Stimulated activated naive B cell treated with anti-CD40 and anti-IgM and Interleukin-4, amounts not matched to agents 10 μg/mL and 1 μg/mL and 100 μg/mL, for 72 hours (primary cell): ENCODE data around the gene COX5B.
"Not testable (repeated sequence)": the region's sequence is repeated elsewhere in the genome, so short reads cannot be mapped to it uniquely, and the experiment has no call there.

Experiments used
- ATAC-seq, 2 donors: fragments of 150-1000 bp; cut with Tn5 transposase; replicated peaks; 2 replicates each; pipeline ENCODE4 v1.10.0; 2021; ENCODE audit warnings: moderate library complexity in 1 of 2
- DNase-seq: peaks from one replicate; pipeline ENCODE4 v3.0.0; 2021
- H3K27ac Mint-ChIP-seq: one replicate; pipeline ENCODE4 v1.8.0; 2022; ENCODE audit warnings: mild to moderate bottlenecking, mixed read lengths
- H3K27me3 Mint-ChIP-seq, 2 donors: one replicate each; pipeline ENCODE4 v1.8.0; 2022; ENCODE audit warnings: mixed read lengths in 2 of 2
- H3K36me3 Mint-ChIP-seq, 2 donors: one replicate each; pipeline ENCODE4 v1.8.0; 2022; ENCODE audit warnings: mixed read lengths in 2 of 2, mild to moderate bottlenecking in 1 of 2
- H3K4me1 Mint-ChIP-seq, 2 donors: one replicate each; pipeline ENCODE4 v1.8.0; 2022; ENCODE audit warnings: mixed read lengths in 2 of 2, mild to moderate bottlenecking in 1 of 2
- H3K4me3 Mint-ChIP-seq, 2 donors: one replicate each; pipeline ENCODE4 v1.8.0; 2022; ENCODE audit warnings: mild to moderate bottlenecking in 2 of 2, mixed read lengths in 2 of 2, moderate library complexity in 1 of 2
- H3K9me3 Mint-ChIP-seq, 2 donors: one replicate each; pipeline ENCODE4 v1.8.0; 2022; ENCODE audit warnings: mixed read lengths in 2 of 2, mild to moderate bottlenecking in 1 of 2

Gene COX5B

DNA sequence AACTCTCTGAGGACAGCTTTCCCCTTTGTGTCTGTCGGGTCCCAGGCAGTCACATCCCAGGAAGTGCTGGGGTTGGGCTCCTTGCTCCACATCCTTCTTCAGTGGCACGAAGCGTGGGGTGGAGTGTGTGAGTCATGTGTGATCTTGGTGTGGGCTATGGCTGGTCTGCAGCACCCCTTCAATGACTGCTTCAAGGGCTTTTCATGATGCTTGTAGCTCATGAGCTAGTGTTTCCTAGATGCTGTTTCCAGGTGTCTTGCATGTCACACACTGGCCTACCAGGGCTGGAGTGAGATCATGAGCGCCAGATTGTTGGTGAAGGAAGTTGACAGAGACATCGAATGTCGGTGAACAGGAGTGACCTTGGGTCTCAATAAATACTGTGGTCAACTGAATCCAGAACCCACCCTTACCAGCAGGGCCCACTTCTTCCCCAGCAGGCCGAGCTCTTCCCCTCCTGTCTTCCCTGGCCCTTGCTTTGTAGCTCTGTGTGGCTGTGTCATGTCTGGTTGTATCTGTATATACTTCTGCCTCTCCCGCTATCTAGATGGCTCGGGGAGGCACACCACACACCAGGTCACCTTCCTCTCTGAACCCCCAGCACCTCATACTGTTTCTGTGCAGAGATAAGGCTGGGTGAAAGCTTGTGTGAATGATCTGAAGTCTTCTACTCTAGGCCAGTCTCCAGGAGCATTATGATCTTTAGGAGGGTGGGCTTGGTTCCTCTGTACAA lies 27.5 kb downstream of the COX5B start:
- ATAC-seq (peak; percentile 48 to 49), DNase-seq (no peak)
- H3K4me1 Mint-ChIP-seq = peaks cover 18 to 19% of the 10 kb centered on the region in 2 donors
- no peaks in the 10 kb centered on the region for H3K9me3 Mint-ChIP-seq
- H3K4me3 Mint-ChIP-seq = peak overlapping the region; percentile 22 to 47
- no peaks in the 10 kb centered on the region for H3K27me3 Mint-ChIP-seq
- H3K36me3 Mint-ChIP-seq = peaks cover 2% of the 10 kb centered on the region in 2 donors
- H3K27ac Mint-ChIP-seq = peak overlapping the region; percentile 93

DNA sequence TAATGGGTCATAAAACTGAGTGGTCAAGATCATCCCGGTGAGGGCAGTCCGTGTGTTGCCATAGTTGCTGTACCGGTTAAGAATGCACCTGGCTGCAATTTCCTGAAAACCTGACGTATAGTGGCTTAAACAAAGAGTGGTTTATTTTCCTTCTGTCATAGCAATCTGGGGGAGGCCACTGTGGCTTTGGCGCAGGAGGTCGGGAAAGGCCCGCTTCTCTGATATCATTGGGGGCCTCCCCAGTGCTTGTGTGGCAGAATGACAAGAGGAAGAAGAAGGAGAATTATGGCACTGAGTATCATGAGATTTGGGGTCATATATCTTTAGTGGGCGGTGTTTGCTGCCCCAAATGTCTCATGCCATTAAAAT lies 28.0 kb downstream of the COX5B start:
- Mint-ChIP-seq H3K4me3 (peak overlapping the region; percentile 22 to 47), H3K27ac (peak overlapping the region; percentile 93)

DNA sequence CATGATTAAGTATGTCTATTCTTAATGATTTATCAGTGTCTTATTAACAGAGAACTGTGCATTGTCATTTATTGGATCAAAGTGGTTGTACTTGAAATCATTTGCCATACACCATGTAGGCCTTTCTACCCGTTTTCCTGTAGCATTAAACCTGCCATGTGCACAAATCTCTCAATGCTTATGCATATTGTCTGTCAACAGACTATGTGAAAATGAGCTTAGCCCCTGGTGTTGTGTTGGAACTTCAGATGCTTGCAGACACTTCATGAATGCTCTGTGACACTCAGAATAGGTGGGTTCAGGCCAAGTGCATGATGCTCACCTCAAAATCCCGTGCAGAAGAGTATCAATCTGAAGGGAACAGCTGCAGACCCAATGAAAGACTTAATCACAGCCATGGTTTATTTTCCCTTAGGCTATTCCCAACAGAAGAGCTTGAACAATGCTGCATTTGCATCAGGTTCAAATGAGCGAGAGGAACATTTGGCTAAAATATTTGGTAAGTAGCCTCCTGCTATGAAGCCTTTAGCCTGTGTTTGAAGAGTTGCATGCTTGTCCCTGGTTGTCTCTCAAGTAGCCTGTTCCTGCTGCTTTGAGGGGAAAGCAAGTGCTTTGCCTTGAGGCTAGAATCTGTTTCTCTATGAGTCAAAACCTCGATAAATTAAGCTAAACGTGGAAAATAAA lies 29.7 kb downstream of the COX5B start:
- H3K9me3 Mint-ChIP-seq = peaks cover 0 to 4% of the 10 kb centered on the region in 2 donors
- H3K4me3 Mint-ChIP-seq = no peak overlapping the region
- peaks cover 18 to 19% of the 10 kb centered on the region in 2 donors for H3K4me1 Mint-ChIP-seq
- H3K36me3 Mint-ChIP-seq = peaks cover 0 to 2% of the 10 kb centered on the region in 2 donors
- H3K27ac Mint-ChIP-seq = no peak overlapping the region
- H3K27me3 Mint-ChIP-seq = no peaks in the 10 kb centered on the region
- ATAC-seq (no peak), DNase-seq (no peak)

More for the DNA sequence above, 28.0 kb downstream of the COX5B start:
- Mint-ChIP-seq H3K36me3 (peaks cover 0 to 2% of the 10 kb centered on the region in 2 donors), H3K4me1 (peaks cover 18 to 19% of the 10 kb centered on the region in 2 donors), H3K27me3 (no peaks in the 10 kb centered on the region), H3K9me3 (no peaks in the 10 kb centered on the region)
- peak; percentile 37 for DNase-seq
- ATAC-seq = peak; percentile 86 to 91

DNA sequence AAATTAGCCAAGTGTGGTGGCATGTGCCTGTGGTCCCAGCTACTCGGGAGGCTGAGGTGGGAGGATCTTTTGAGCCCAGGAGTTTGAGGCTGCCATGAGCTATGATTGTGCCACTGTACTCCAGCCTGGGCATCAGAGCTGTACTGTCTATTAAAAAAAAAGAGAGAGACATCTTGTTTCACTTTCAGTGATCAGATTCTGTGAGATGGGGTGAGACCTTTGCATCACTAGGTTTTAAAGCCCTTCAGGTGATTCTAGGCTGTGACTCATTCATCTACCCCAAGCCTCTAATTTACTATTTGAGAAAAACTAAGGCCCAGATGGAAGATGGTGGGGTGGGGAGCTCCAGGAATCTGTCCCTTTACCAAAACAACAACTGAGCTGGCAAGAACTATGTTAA lies 30.8 kb downstream of the COX5B start:
- Mint-ChIP-seq H3K27me3 (no peaks in the 10 kb centered on the region), H3K4me3 (no peak overlapping the region), H3K9me3 (peaks cover 0 to 4% of the 10 kb centered on the region in 2 donors), H3K36me3 (peaks cover 0 to 2% of the 10 kb centered on the region in 2 donors), H3K27ac (no peak overlapping the region), H3K4me1 (peaks cover 18 to 19% of the 10 kb centered on the region in 2 donors)
- no peak for ATAC-seq
- no peak for DNase-seq

DNA sequence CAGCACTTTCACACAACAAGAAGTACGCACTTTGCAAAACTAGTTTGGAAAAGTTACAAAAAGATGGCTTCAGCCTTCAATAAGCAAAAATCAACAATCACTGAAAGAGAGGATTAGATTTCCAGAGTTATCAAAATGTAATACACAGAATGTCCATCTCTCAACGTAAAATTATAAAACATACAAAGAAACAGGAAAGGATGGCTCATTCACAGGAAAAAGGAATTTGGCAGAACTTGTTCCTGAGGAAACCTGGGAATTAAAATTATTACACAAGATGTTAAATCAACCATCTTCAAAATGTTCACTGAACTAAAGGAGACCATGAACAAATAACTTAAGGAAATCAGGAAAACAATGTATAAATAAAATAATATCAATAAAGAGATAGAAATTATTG lies 31.6 kb downstream of the COX5B start:
- DNase-seq (no peak), ATAC-seq (no peak)
- Mint-ChIP-seq H3K9me3 (peaks cover 0 to 4% of the 10 kb centered on the region in 2 donors), H3K36me3 (peaks cover 0 to 2% of the 10 kb centered on the region in 2 donors), H3K4me1 (peaks cover 18 to 19% of the 10 kb centered on the region in 2 donors), H3K4me3 (no peak overlapping the region), H3K27me3 (no peaks in the 10 kb centered on the region), H3K27ac (no peak overlapping the region)

DNA sequence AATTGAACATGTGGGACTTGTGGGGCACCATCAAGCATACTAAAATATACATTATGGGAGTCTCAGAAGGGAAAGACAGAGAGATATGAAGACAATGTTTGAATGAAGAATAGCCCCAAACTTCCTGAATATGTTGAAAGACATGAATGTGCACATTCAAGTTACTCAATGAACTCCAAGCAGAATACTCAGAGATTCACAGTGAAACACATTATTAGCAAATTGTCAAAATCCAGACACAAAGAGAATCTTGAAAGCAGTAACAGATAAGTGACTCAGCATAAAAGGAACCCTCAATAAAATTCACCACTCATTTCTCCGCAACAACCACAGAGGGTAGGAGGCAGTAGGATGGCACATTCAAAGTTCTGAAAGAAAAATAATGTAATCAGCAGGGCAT lies 32.4 kb downstream of the COX5B start:
- no peak for ATAC-seq
- DNase-seq = no peak
- peaks cover 0 to 2% of the 10 kb centered on the region in 2 donors for H3K36me3 Mint-ChIP-seq
- H3K27me3 Mint-ChIP-seq = no peaks in the 10 kb centered on the region
- no peak overlapping the region for H3K4me3 Mint-ChIP-seq
- peaks cover 0 to 4% of the 10 kb centered on the region in 2 donors for H3K9me3 Mint-ChIP-seq
- H3K4me1 Mint-ChIP-seq = peaks cover 14 to 18% of the 10 kb centered on the region in 2 donors
- H3K27ac Mint-ChIP-seq = no peak overlapping the region

DNA sequence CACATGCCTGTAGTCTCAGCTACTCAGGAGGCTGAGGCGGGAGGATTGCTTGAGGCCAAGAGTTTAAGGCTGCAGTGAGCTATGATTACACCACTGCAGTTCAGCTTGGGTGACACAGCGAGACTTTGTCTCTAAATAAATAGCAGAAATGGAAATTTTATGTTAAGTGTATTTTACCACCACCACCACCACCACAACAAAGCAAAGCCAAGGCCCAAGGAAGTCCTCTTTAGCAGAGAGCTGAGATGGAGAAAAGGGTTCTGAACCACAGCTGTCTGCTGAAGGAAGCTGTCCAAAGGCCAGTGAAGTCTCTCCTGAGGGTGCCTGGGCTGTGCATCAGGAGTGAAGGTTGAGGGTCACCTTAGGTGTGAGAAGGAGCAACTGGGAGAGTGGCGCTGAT lies 41.4 kb downstream of the COX5B start:
- H3K27me3 Mint-ChIP-seq, H3K9me3 Mint-ChIP-seq, DNase-seq, H3K27ac Mint-ChIP-seq, H3K36me3 Mint-ChIP-seq, H3K4me3 Mint-ChIP-seq: not testable (repeated sequence)
- ATAC-seq = peak in 1 of 2 donors; percentile 34
- peaks cover 5 to 20% of the 10 kb centered on the region in 2 donors for H3K4me1 Mint-ChIP-seq

DNA sequence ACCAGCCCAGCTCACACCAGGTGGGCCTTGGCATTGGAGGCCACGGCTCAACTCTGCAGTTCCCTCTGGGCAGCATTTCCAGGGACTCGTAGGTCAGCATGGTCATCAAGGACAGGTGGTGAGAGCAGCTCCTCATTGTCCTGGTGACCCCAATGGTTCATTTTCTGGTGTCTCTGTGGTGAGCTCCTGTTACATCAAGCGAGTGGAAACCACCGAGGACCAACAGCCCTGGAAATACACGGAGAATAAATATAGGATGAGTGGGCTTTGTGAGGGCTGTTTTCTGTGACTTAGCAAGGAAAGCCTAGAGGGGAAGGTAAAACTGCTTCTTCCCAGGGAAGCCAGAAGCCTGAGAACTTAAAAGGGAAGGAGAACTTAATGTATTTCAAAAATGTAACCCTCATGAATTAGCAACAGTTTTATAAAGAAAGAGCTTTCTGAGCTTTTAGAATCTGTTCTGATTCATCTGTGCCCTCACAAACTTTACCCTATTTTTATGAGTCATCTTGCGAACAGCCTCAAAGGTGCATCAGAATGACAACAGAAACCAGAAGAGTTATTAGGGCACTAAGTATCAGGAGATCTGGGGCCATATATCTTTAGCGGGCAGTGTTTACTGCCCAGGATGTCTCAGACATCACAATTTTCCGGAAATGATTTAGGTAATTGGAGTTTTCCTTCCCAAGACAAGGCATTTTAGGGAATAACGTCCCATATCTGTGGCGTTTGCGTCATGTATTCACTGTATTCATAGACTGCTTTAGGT lies 42.4 kb downstream of the COX5B start:
- ATAC-seq (peak; percentile 73 to 91), DNase-seq (no peak)
- Mint-ChIP-seq H3K9me3 (no peaks in the 10 kb centered on the region), H3K4me3 (no peak overlapping the region), H3K4me1 (peaks cover 5 to 20% of the 10 kb centered on the region in 2 donors), H3K27ac (peak overlapping the region; percentile 4), H3K36me3 (no peaks in the 10 kb centered on the region), H3K27me3 (no peaks in the 10 kb centered on the region)

DNA sequence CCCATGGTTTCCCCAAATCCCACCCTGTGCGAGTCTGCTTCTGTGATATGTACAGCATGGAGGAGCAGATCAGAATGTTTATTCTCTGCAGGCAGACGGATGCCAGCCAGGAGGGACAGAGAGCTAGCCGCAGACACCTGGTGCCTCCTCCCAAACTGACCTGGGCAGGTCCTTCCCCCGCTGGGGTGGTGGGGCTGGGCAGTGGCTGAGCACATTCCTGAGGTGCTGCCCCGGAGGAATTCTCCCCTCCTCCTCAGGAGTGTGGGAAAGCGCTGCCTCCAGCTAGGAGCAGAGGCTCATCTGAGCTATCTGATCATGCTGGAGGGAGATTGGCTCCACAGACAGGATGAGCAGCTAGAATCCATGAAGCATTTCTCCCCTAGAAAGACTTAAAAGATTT lies 45.3 kb downstream of the COX5B start:
- Mint-ChIP-seq H3K27ac (no peak overlapping the region), H3K36me3 (no peaks in the 10 kb centered on the region), H3K9me3 (no peaks in the 10 kb centered on the region), H3K27me3 (no peaks in the 10 kb centered on the region), H3K4me1 (peaks cover 5 to 20% of the 10 kb centered on the region in 2 donors), H3K4me3 (no peak overlapping the region)
- DNase-seq = no peak
- no peak for ATAC-seq

DNA sequence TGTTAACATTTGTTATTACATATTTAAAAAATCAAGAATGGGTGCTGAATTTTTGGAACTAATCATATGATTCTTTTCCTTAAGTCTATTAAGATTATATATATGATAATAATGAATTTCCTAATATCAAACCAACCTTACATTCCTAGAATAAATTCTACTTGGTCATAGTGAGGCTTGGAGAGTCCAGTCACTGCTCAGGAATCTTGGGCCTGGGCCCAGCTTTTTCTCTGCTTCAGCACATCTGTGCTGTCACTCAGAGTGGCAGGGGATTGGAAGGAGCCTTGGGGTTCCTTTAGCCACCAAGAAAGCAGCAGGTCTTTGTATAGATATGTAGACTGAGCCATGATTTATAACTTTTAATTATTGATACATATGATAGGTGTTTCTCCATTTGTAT lies 47.6 kb downstream of the COX5B start:
- ATAC-seq (no peak), DNase-seq (no peak)
- Mint-ChIP-seq H3K27ac (no peak overlapping the region), H3K9me3 (no peaks in the 10 kb centered on the region), H3K27me3 (no peaks in the 10 kb centered on the region), H3K36me3 (no peaks in the 10 kb centered on the region), H3K4me3 (no peak overlapping the region), H3K4me1 (peaks cover 13 to 24% of the 10 kb centered on the region in 2 donors)

DNA sequence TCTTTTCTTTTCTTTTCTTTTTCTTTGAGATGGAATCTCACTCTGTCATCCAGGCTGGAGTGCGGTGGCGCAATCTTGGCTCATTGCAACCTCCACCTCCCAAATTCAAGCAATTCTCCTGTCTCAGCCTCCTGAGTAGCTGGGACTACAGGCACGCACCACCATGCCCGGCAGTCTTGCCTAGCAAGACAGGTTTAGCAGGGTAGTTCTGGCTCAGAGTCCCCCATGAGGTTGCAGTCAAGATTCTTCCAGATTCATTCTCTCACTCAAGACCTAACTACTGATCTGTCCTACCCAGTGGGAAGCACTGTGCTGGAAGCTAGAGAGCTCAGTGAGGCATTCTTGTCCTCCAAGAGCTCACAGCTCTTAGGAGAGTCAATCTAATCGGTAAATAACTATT lies 49.9 kb downstream of the COX5B start:
- no peak for DNase-seq
- peaks cover 15 to 27% of the 10 kb centered on the region in 2 donors for H3K4me1 Mint-ChIP-seq
- H3K9me3 Mint-ChIP-seq = no peaks in the 10 kb centered on the region
- H3K36me3 Mint-ChIP-seq = no peaks in the 10 kb centered on the region
- H3K27me3 Mint-ChIP-seq = no peaks in the 10 kb centered on the region
- no peak overlapping the region for H3K4me3 Mint-ChIP-seq
- H3K27ac Mint-ChIP-seq = no peak overlapping the region
- ATAC-seq = no peak

DNA sequence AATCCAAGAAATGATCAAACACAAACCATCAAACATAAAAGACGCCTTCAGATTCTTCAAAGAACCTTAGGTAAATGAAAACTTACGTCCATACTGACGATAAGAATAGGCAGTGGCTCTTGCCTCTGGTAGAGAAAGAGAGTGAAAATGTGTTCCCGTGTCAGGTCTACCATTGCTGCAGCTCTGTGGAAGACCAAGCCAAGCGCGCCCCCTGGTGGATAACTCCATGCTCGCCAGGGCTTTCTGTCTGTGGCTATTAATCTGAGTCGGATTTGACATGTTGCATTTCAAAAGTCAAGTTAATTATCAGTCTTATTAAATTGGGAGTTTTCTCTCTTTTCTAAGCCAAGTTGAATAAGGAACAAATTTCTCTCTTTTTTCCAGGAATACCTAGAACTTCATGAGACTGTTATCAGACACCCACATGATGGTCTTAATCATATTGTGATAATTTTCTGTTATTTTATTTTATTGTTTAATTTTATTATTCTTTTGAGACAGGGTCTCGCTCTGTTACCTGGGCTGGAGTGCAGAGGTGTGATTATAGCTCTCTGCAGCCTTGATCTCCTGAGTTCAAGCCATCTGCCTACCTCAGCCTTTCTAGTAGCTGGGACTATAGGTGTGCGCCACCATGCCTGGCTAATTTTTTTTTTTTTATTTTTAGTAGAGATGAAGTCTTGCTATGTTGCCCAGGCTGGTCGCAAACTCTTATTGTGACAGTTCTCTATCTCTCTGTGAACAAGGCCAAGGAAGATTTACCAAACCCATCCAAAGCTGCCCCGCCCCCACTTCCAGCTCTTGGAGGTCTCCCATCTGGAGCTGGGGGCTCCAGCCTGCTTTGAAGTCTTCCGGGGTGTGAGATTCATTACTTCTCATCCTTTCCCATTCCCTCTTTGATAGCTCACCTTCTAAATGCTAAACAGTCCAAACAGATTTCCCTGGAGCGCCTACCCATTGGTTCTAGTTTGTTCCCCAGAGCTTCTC lies 51.7 kb downstream of the COX5B start:
- Mint-ChIP-seq H3K4me3 (peak overlapping the region; percentile 58 to 64), H3K27me3 (no peaks in the 10 kb centered on the region), H3K4me1 (peaks cover 10 to 18% of the 10 kb centered on the region in 2 donors), H3K36me3 (no peaks in the 10 kb centered on the region), H3K27ac (peak overlapping the region; percentile 9), H3K9me3 (no peaks in the 10 kb centered on the region)
- ATAC-seq (peak; percentile 94 to 95), DNase-seq (peak; percentile 76)
